Measurements from ENCODE around the gene SLC5A4.
A peak's percentile ranks its signal among the peaks of the same experiment; 100 is the strongest.

Gene SLC5A4

DNA sequence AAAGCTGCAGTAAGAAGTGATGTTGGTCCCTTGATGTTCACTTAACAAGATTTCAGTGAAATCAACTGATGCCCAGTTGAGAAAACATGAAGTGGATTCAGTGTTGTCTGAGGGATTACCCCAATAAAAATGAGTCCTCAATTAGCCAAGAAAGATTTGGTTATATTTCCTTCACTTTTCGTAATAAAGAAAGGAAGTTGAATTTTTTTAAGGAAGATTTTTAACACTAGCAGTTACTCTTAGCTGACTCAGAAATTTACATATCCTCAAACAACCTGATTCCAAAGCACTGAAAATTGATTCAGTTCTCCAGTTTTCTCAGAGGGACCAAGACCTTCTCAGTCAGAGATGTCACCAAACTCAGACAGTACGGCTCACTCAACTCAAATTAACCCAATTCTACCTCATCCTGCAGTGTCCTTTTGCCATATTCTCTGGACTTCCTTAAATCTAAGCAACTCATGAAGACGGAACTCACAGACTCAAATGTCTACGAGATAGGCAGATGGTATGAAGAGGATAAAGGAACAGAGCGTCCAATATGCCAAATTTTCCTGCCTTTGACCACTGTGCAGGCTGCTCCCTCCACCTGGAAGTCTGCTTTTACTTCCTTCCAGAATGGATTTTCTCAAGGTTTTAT lies 22.8 kb downstream of the SLC5A4 start:
- DNase-seq (ENCODE audit: low spot score): no peak

DNA sequence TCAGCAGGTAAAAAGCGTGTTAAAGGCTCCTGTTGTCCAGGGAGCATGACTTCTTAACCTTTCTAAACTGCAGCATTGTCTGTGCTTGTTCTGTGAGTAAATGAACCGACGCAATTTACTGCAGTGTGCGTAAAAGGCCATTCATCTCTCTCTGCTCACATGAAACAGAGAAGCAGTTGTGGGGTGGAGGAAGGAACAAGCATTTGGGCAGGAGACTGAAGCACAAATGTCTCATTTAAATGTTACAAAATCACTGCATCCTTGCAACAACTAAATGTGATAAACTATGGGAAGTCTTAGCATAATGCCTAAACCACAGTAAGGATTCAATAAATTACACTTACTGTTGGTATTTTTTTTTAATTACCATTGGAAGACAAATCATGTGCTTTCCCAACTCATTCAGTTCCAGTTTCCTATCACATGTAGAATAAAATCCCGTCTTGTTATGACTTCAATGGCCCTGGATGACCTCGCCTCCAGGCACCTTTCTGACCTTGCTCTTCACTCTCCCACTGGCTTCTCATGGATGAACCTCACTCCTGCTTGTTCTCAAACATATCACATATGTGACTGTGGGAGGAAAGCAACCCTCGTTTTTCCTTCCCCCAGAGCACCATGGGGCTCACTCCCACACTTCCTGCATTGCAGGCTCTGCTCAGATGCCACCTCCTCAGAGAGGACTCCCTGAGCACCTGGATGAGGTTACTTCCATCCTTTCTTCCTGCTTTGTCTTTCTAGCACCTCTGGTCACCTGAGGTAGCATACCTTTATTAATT lies 28.6 kb downstream of the SLC5A4 start:
- no peak for DNase-seq (ENCODE audit: low spot score)

DNA sequence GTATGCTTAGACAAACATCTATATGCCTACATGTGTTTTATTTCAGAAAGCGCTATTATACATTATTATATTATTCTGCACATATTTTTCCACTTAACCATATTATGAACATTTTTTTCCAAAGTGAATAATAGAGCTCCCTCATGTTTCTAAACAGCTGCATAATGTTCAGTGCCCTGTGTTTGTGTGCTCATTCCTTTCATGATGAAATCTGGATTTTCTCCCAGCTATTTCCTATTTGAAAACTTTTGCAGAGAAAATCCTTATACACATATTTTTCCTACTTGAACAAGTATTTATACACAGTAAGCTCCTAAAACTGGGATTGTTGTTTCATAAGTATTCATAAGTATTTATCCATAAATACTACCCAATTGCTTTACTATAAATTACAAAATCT lies 32.2 kb downstream of the SLC5A4 start:
- DNase-seq (ENCODE audit: low spot score): no peak

DNA sequence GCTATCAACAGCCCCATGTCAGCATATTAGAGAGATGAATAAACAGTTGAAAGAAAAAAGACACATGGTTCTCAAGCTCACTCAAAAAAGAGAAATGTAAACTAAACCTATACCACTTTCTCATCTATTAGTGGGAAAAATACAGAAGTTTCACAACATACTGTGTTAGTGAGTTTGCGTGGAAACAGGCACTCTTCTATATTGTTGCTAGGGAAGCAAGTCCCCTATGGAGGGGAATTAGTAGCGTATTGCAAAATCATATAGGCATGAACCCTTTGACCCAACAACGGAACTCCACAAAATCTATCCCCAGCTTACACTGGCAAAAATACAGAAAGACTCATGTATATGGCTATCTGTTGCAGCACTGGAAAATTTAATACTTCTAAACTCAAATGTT lies 36.1 kb downstream of the SLC5A4 start:
- no peak for DNase-seq (ENCODE audit: low spot score)

DNA sequence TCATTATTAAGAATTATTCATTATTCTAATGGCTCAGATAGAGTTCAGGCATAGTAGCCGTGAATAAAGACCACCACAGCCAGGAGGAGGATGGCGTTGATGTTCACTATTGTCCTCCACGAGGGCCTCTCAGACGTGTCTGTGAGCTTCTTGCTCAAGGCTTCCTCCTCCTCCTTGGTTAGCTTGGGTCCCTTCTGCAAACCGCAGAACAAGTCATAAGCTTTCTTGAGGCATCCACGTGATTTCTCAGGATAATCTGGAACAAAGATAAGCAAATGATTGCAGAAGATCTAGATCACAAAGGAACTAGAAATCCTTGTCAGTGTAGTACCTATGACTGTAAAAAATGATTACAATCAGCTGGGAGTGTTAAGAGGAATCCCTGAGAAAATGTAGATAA lies 36.7 kb downstream of the SLC5A4 start:
- DNase-seq (ENCODE audit: low spot score): no peak

DNA sequence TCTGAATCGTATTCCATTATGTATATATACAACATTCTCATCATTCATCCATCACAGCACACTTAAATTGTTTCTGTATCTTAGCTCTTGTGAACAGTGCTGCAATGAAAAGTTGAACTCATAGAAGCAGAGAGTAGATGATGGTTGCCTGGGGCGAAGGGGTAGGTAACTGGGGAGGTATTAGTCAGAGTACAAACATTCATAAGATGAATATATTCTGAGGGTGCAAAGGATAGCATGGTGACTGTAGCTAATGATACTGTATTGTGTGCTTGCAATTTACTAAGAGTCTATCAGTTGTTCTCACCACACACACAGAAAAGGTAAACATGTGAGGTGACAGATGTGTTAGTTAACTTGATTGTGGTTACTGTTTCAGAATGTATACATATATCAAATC lies 37.7 kb downstream of the SLC5A4 start:
- DNase-seq (ENCODE audit: low spot score): no peak

DNA sequence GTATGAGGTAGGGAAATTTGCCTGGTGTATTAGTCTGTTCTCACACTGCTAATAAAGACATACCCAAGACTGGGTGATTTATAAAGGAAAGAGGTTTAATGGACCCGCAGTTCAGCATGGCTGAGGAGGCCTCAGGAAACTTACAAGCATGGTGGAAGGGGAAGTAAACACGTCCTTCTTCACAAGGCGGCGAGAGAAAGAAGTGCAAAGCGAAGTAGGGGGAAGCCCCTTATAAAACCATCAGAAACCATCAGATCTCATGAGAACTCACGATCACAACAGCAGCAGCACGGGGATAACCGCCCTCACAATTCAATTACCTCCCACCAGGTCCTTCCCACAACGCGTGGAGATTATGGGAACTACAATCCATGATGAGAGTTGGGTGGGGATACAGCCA lies 38.2 kb downstream of the SLC5A4 start:
- DNase-seq (ENCODE audit: low spot score): no peak

DNA sequence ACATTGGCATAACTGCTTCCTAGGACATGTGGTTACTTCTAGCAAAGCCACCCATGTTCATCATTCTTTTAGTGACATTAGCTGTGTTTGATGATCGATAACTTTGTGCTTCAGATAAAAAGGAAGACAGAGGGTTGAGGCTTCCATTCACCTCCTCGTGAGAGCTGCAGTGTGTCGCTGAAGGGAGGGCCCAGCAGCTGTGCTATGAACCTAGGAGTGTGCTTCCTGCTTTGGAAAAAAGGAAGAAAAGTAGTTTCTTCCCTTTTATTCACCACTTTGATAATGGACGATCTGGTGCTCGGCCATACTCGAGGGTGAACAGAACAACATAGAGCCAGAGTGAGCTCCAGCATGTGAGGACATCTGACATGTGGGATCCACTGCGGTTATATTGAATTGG lies 44.1 kb downstream of the SLC5A4 start:
- no peak for DNase-seq (ENCODE audit: low spot score)

DNA sequence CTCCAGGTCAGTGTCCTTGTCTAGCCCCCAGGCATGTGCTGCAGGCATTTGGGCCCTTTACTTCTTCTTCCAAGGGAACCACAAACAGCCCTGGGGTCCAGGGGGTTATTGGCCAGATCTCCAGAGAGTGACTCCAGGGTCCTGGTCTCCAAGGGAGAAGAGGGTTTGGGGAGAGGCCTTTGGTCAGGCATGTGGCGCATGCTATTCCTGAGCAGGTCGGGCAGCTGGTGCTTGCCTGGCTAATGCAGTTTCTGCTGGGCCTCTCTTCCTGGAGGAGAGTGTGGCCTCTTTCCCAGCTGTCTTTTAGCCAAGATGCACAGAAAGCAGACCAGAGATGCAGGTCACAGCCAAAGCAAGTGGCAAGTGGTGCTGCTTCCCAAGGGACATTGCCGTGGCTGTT lies 46.5 kb downstream of the SLC5A4 start:
- no peak for DNase-seq (ENCODE audit: low spot score)

DNA sequence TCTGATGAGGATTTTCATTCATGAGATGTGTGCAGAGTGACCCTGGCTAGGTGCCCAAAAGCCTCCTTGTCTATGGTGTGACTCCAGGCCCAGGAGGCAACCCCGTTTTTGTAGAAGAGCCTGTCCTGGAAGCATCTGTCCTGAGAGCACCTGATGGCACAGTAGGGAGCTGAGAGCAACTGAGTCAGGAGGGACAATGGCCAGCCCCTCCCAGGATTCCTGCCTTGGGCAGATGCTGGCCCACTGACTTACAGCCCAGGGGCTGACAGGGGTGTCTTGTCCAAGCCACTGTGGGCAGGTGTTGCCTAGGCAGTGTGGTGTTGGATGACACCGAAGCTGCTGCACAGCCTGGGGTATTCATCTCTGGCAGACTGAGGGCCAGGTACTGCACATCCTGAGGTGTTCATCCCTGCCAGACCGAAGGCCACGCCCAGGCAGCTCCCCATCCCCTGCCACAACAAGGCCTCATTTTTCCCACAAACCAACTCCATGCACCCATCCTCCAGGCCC lies 47.1 kb downstream of the SLC5A4 start:
- DNase-seq (ENCODE audit: low spot score): no peak

DNA sequence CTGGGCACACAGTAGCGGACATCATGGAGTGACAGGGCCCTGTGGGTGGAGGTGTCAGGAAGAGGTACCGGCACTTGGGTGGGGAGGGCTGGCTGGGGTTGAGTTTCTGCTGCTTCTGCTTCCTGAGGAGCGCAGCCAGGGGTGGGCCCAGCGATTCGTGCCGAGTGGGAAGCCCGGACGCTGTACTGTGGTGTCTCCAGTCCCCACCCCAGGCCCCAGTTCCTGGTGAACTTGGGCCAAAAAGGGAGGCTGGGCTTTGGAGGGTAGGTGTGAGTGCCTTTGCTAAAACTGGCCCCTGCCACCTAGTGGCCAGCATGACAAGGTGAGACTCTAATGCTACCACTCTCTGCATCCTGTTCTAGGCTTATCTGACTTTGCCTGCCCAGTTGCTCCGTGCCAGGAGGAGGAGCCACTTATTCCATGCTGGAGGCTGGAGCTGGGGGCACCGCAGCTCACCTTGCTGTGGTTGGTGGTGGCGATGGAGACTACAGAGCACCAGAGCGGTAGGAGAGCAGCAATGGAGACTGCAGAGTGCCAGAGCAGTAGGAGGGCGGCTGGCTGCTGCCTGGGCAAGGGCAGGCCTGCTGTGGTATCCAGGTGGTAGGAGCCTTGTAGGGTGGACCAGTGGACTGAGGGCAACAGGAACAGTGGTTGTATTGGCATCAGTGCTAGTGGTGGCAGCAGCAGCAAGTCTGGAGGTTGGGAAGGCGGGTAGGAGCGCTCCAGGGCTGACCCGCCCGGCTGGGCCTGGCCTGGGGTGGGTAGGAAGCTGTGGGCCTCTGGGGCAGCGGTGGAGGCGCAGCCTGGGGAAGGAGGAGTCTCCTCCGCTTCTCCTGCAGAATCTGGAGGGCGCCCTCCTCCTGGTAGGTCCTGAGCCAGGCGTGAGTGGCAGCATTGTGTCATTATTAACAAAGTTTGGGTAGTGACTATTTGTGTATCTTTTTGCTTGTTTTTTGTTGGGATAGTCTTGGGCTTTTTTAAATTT lies 48.1 kb downstream of the SLC5A4 start:
- DNase-seq (ENCODE audit: low spot score): peak; percentile 62

DNA sequence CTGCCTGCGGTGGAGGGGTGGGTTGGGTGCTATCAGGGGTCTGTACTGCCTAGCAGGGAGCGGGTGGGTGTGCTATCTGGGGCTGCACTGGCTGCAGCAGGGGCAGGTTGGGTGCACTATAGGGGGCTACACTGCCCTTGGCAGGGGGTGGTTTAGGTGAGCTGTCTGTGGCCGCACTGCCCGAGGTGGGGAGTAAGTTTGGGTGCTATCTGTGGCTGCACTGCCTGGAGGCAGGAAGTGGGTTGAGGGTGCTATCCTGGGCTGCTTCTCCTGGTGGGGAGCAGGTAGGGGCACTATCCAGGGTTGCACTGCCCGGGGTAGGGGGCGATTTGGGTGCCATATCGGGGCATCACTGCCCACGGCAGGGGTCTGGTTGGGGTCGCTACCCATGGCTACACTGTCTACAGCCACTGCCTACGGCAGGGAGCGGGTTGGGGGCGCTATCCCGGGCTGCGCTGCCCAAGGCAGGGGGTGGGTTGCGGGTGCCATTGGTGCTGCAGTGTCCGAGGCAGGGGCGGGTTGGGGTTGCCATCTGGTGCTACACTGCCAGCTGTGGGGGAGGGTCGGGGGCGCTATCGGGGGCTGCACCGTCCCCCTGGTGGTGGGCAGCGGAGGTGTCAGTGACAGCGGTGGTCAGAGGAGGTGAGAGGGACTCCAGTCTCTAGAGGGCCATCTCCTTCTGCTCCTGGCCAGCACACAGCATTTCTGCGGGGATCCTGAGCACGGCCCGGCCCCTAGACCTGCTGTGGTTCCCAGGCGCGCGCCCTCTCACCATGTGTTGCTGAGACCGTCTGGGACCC lies 49.0 kb downstream of the SLC5A4 start:
- DNase-seq (ENCODE audit: low spot score): no peak

DNA sequence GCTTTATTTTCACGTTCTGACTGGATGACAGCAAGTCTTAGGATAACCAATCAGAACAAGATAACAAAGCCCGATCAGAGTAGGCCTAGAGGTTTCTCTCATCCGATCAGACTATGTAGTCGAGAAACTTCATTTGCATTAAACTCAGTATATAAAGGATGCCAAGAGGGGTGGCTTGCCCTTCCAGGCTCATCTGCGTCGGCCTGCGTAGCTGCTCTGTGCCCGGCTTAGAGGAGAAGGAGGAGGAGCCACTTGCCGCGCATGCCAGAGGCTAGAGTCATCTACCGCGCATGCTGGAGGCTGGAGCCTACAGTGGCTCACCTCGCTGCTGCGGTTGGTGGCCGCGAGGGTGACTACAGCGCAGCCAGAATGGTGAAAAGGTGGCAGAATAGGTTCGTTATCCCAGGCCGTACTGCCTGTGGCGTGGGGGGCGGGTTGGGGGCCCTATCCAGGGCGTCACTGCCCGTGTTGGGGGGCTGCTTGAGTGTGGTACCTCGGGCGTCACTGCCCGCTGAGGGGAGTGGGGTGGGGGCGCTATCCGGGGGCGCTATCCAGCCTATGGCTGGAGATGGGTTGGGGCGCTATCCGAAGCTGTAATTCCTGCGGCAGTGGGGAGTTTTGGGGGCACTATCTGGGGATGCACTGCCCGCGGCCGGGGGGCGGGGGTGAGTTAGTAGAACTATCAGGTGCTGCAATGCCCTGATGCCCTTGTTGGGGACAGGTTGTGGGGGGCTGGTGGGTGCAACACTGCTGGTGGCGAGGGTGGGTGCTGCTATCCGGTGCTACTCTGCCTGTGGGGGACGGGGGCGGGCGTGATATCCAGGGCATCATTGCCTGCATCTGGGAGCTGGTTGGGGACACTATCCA lies 50.1 kb downstream of the SLC5A4 start, which contains the start of gene RFPL2:
TSS of gene RFPL2 (minus strand) at position 218 of the 867 bp plus-strand sequence. CDS start 2,622 bp downstream, outside the sequence.
- peak; percentile 37 for DNase-seq (ENCODE audit: low spot score)

DNA sequence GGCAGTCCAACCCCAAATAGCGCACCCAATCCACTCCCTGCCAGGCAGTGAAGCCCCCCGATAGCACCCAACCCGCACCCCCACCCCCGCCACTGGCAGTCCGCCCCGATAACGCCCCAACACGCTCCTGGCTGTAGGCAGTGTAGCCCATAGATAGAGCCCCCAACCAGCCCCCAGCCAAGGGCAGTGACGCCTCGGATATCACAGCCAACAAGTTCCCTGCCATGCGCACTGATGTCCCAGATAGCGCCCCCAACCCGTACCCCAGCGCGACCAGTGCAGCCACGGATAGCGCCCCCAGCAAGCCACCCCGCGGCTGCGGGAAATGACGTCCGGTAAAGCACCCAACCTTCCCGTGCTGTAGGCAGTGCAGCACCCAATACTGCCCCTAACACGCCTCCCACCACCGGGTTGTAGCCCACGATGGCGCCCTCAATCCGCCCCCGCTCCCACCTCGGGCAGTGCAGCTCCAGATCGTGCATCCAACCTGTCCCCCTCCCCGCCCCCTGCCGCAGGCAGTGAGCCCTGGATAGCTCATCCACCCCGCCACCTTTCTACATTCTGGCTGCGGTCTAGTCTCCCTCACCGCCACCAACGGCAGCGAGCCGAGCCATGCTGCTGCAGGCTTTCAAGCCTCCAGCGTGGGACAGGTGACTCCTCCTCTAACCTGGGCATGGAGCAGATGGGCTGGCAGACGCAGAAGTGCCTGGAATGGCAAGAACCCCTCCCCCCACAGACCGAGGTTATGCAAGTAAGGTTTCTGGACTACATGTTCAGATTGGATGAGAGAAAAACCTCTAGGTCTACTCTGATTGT lies 50.9 kb downstream of the SLC5A4 start:
- peak; percentile 50 for DNase-seq (ENCODE audit: low spot score)

DNA sequence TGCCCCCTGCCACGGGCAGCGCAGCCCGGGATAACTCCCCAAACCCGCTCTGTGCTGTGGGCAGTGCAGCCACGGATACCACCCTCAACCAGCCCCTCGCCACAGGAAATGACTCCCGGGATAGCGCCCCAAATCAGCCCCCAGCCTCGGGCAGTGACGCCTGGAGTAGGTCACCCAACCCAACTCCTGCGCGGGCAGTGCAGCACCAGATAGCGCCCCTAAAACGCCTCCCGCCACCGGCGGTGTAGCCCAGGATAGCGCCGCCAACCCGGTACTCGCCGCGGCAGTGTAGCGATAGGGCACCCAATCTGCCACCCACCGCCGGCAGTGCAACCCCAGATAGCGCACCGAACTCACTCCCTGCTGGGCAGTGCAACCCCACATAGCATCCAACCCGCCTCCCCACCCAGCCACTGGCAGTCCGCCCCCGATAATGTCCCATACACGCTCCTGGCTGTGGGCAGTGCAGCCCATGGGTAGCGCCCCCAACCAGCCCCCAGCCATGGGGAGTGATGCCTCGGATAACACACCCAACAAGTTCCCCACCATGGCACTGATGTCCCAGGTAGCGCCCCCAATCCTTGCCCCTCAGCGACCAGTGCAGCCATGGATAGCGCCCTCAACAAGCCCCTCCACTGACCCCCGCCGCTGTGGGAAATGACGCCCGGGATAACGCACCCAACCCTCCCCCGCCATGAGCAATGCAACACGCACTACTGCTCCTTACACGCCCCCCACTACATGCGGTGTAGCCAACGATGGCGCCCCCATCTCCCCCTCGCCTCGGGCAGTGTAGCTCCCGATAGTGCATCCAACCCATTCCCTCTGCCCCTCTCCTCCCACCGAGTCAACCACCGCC lies 51.7 kb downstream of the SLC5A4 start:
- DNase-seq (ENCODE audit: low spot score): peak; percentile 76

DNA sequence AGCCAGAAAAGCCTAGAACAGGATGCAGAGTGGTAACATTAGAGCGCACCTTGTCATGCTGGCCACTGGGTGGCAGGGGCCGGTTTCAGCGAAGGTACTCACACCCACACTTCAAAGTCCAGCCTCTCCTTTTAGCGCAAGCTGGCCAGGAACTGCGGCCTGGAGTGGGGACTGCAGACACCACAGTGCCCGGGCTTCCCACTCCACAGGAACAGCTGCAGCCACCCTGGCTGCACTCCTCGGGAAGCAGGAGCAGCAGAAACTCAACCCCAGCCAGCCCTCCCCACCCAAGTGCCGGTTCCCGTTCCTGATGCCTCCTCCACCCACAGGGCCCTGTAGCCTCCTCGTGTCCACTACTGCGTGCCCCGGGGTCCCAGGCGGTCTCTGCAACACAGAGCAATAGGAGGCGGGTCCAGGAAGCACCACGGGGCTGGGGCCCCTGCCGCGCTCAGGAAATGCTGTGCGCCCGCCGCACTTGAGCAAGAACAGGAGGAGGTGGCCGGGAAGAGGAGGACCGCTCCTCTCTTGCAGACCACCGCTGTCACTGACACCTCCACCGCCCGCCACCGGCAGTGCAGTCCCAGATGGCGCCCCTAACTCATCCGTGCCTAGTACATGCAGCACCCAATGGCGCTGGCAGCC lies 52.5 kb downstream of the SLC5A4 start:
- peak; percentile 34 for DNase-seq (ENCODE audit: low spot score)

DNA sequence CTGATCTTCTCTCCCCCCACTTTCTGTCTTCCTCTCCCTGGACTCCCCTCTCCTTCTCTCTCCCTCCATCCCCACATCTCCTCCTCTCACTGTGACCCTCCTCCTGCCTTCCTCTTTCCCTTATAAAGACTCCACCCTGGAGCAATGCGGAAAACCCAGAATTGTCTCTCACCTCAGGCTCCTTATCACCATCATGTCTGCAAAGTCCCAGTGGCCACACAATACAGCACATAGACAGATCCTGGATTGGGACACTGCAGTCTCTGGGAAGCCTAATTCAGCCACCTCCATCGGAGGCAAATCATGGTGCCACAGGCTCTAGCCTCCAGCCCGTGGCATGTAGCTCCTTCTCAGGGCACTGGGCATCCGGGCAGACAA lies 53.0 kb downstream of the SLC5A4 start:
- no peak for DNase-seq (ENCODE audit: low spot score)

DNA sequence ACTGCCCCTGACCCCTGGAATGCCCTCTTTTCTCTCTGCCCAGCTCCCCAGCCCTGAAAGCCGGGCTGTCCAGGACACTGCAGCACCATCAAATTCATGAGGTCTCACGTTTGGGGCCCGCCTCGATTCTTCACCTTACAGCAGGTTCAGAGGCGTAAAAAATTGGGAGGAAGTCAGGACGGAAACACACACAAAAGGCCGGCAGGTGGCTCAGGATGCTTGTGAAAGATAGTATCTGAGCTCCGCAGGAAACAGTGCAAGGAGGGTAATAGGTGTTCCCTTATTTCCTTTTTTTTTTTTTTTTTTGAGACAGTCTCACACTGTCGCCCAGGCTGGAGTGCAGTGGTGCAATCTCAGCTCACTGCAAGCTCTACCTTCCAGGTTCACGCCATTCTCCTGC lies 54.4 kb downstream of the SLC5A4 start:
- no peak for DNase-seq (ENCODE audit: low spot score)
